Measurements from ENCODE around the gene ZNF740. TPM values are rescaled to one million over a fixed set of nuclear protein-coding genes. Genes with fewer than 3 reads are reported as not detected.

ZNF740 gene
- total RNA-seq, 1 donor from 2014 or later = 67.2 TPM

- Mint-ChIP-seq H3K9me3 (no peaks in the 10 kb centered on the region), H3K4me3 (no peak overlapping the region), H3K36me3 (ENCODE audit: low read depth) (peaks cover 3% of the 10 kb centered on the region), H3K4me1 (peaks cover 12% of the 10 kb centered on the region), H3K27ac (no peak overlapping the region), H3K27me3 (no peaks in the 10 kb centered on the region)
- DNase-seq (no peak), ATAC-seq (ENCODE audit: low read depth) (no peak)
- POLR2A ChIA-PET = interaction anchor here (0.6 kb wide), 1 partner anchor 76 kb away, joined by 3 read pairs; no protein-coding TSS in a partner anchor
- intact Hi-C loops (cut with micrococcal nuclease) = no loop called here
- CTCF ChIA-PET = interaction anchor here (1.2 kb wide), 1 partner anchor 12 kb away, joined by 3 read pairs; no protein-coding TSS in a partner anchor
- TF ChIP-seq CTCF (IDR thresholded peaks at IDR 0.05) = no peak
These were observed 45.3 kb downstream of the ZNF740 start for GRCh38 chr12:53225635-53226424.

GRCh38 chr12:53226815-53227214 lies 46.3 kb downstream of the ZNF740 start:
- Mint-ChIP-seq H3K36me3 (ENCODE audit: low read depth) (no peaks in the 10 kb centered on the region), H3K4me3 (no peak overlapping the region), H3K27me3 (no peaks in the 10 kb centered on the region), H3K9me3 (no peaks in the 10 kb centered on the region), H3K4me1 (peaks cover 10% of the 10 kb centered on the region), H3K27ac (no peak overlapping the region)
- intact Hi-C loops (cut with micrococcal nuclease) = no loop called here
- no peak for DNase-seq
- ChIA-PET POLR2A (no interaction called here), CTCF (no interaction called here)
- no peak for TF ChIP-seq CTCF (IDR thresholded peaks at IDR 0.05)
- ATAC-seq (ENCODE audit: low read depth) = no peak

GRCh38 chr12:53227341-53227740 lies 46.8 kb downstream of the ZNF740 start:
- intact Hi-C loops (cut with micrococcal nuclease) = no loop called here
- CTCF ChIA-PET = no interaction called here
- no peak overlapping the region for H3K4me3 Mint-ChIP-seq

GRCh38 chr12:53227836-53228235 lies 47.3 kb downstream of the ZNF740 start:
- TF ChIP-seq CTCF (IDR thresholded peaks at IDR 0.05) = no peak
- no peak for DNase-seq
- Mint-ChIP-seq H3K36me3 (ENCODE audit: low read depth) (no peaks in the 10 kb centered on the region), H3K9me3 (no peaks in the 10 kb centered on the region), H3K4me1 (peaks cover 12% of the 10 kb centered on the region), H3K27me3 (no peaks in the 10 kb centered on the region), H3K27ac (no peak overlapping the region), H3K4me3 (no peak overlapping the region)
- POLR2A ChIA-PET = interaction anchor here (0.6 kb wide), 1 partner anchor 8 kb away, joined by 3 read pairs; no protein-coding TSS in a partner anchor
- CTCF ChIA-PET = no interaction called here
- no peak for ATAC-seq (ENCODE audit: low read depth)
- intact Hi-C loops (cut with micrococcal nuclease) = no loop called here

More at GRCh38 chr12:53227341-53227740, 46.8 kb downstream of the ZNF740 start:
- no peak for TF ChIP-seq CTCF (IDR thresholded peaks at IDR 0.05)
- Mint-ChIP-seq H3K27ac (no peak overlapping the region), H3K27me3 (no peaks in the 10 kb centered on the region), H3K36me3 (ENCODE audit: low read depth) (no peaks in the 10 kb centered on the region), H3K4me1 (peaks cover 7% of the 10 kb centered on the region), H3K9me3 (no peaks in the 10 kb centered on the region)
- POLR2A ChIA-PET = no interaction called here
- ATAC-seq (ENCODE audit: low read depth) = no peak
- DNase-seq = no peak

GRCh38 chr12:53229454-53229853 lies 48.9 kb downstream of the ZNF740 start:
- intact Hi-C loops (cut with micrococcal nuclease) = no loop called here
- CTCF ChIA-PET = interaction anchor here (0.8 to 1.0 kb wide), 3 partner anchors 15 to 195 kb away, joined by 3 read pairs; no protein-coding TSS in a partner anchor
- peaks cover 16% of the 10 kb centered on the region for H3K4me1 Mint-ChIP-seq

More at GRCh38 chr12:53229454-53229853, 48.9 kb downstream of the ZNF740 start:
- Mint-ChIP-seq H3K27ac (no peak overlapping the region), H3K27me3 (peaks cover 2% of the 10 kb centered on the region), H3K4me3 (no peak overlapping the region), H3K36me3 (ENCODE audit: low read depth) (no peaks in the 10 kb centered on the region), H3K9me3 (no peaks in the 10 kb centered on the region)
- no peak for ATAC-seq (ENCODE audit: low read depth)
- TF ChIP-seq CTCF (IDR thresholded peaks at IDR 0.05) = no peak
- DNase-seq = no peak
- POLR2A ChIA-PET = interaction anchor here (0.6 to 1.1 kb wide), 3 partner anchors 9 to 128 kb away, joined by 3 to 9 read pairs (median 3); no protein-coding TSS in a partner anchor

Measured in activated B cell treated with CpG ODN at 0.5 μM for 24 hours (primary cell).